SK-N-SH treated with all-trans-retinoic acid at 6 μM for 48 hours (cell line): ENCODE results near the gene SIL1.

Experiments used
- SNAI2 ChIP-seq: fragments of 250-450 bp; sonication (Bioruptor Pico); IDR thresholded peaks from 2 replicates; pipeline ENCODE4 v1.5.0; 2020; ENCODE audit warnings: mild to moderate bottlenecking, moderate library complexity
- ZFP3 ChIP-seq: fragments of 250-450 bp; sonication (Bioruptor Pico); IDR thresholded peaks from 2 replicates; pipeline ENCODE4 v1.5.0; 2020; ENCODE audit warnings: mild to moderate bottlenecking, moderate library complexity
- TF ChIP-seq, protein P1 (sequence below): fragments of 250-450 bp; sonication (Bioruptor Pico); IDR thresholded peaks from 2 replicates; pipeline ENCODE4 v1.8.0; 2021; ENCODE audit warnings: low read depth, mild to moderate bottlenecking, moderate library complexity, borderline replicate concordance
- TF ChIP-seq, protein P2 (sequence below): fragments of 250-450 bp; sonication (Bioruptor Pico); IDR thresholded peaks from 2 replicates; pipeline ENCODE4 v1.8.0; 2020; ENCODE audit warnings: mild to moderate bottlenecking, moderate library complexity, borderline replicate concordance

DNA sequence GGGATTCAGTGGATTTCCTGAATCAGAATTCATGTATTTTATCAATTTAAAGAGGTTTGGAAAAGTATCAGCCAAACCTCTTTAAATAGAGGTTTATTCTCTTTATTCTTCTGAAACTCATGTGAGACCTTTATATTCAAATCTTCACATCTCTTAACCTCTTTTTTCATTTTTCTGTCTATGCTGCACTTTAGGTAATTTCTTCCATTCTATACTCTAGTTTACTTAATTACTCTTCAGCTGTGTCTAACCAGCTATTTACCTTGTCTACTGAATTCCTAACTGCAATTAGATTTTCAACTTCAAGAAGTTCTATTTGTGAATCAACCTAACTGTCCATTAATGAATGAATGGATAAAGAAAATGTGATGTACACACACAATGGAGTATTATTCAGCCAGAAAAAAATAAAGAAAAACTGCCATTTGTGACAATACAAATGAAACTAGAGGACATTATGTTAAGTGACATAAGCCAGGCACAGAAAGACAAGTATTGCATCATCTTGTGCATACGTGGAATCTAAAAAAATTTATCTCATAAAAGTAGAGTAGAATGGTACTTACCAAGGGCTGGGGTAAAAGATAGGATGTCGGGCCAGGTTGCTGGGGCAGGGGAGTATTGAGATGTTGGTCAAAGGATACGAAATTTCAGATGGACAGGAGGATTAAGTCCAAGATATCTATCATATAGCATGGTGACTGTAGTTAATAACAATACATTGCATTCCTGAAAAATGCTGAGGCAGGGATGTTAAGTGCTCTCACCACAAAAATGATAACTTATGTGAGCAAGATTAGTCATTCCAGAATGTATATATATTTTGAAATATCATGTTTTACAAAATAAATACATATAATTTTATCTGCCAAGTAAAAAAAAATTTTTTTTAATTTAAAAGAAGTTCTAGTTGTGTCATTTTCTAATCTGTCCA lies 193.5 kb downstream of the SIL1 start:
- TF ChIP-seq, protein P1, sequence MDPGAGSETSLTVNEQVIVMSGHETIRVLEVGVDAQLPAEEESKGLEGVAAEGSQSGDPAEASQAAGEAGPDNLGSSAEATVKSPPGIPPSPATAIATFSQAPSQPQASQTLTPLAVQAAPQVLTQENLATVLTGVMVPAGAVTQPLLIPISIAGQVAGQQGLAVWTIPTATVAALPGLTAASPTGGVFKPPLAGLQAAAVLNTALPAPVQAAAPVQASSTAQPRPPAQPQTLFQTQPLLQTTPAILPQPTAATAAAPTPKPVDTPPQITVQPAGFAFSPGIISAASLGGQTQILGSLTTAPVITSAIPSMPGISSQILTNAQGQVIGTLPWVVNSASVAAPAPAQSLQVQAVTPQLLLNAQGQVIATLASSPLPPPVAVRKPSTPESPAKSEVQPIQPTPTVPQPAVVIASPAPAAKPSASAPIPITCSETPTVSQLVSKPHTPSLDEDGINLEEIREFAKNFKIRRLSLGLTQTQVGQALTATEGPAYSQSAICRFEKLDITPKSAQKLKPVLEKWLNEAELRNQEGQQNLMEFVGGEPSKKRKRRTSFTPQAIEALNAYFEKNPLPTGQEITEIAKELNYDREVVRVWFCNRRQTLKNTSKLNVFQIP, result no peak
- TF ChIP-seq SNAI2 (CRISPR knock-in tag) (no peak), ZFP3 (CRISPR knock-in tag) (no peak)
- TF ChIP-seq, protein P2, sequence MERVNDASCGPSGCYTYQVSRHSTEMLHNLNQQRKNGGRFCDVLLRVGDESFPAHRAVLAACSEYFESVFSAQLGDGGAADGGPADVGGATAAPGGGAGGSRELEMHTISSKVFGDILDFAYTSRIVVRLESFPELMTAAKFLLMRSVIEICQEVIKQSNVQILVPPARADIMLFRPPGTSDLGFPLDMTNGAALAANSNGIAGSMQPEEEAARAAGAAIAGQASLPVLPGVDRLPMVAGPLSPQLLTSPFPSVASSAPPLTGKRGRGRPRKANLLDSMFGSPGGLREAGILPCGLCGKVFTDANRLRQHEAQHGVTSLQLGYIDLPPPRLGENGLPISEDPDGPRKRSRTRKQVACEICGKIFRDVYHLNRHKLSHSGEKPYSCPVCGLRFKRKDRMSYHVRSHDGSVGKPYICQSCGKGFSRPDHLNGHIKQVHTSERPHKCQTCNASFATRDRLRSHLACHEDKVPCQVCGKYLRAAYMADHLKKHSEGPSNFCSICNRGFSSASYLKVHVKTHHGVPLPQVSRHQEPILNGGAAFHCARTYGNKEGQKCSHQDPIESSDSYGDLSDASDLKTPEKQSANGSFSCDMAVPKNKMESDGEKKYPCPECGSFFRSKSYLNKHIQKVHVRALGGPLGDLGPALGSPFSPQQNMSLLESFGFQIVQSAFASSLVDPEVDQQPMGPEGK, result no peak
